ENCODE data around the gene EIF4G3. TPM values are rescaled to one million over a fixed set of nuclear protein-coding genes. Genes with fewer than 3 reads are reported as not detected.

EIF4G3 gene
- total RNA-seq, 4 donors from 2014 or later, result 28.3 to 55.5 (median 35.5) TPM

GRCh38 chr1:21118167-21118566 lies 58.5 kb downstream of the EIF4G3 start:
- Histone ChIP-seq H3K27ac (no peak overlapping the region), H3K36me3 (peaks cover 0 to 7% (median 0%) of the 10 kb centered on the region in 3 donors), H3K27me3 (no peaks in the 10 kb centered on the region), H3K4me3 (no peak overlapping the region), H3K4me1 (peaks cover 0 to 18% (median 0%) of the 10 kb centered on the region in 3 donors), H3K9me3 (no peaks in the 10 kb centered on the region)
- intact Hi-C loops (cut with DNase I), result no loop called here
- no peak for DNase-seq
- TF ChIP-seq POLR2A (IDR thresholded peaks at IDR 0.05), result no peak
- TF ChIP-seq CTCF (IDR thresholded peaks at IDR 0.05), result no peak
- WGBS, 2 donors, result 88 to 93% methylated on average over 5 to 6 of the region's 6 CpGs

- no peaks in the 10 kb centered on the region for H3K27me3 ChIP-seq
- 54 to 91% methylated on average over 2 of the region's 2 CpGs for WGBS, 2 donors
- H3K36me3 ChIP-seq, result peaks cover 0 to 2% (median 0%) of the 10 kb centered on the region in 3 donors
- H3K9me3 ChIP-seq, result no peaks in the 10 kb centered on the region
- TF ChIP-seq CTCF (IDR thresholded peaks at IDR 0.05) (no peak), POLR2A (IDR thresholded peaks at IDR 0.05) (no peak)
- no peak overlapping the region for H3K4me3 ChIP-seq
- peaks cover 0 to 15% (median 0%) of the 10 kb centered on the region in 3 donors for H3K4me1 ChIP-seq
- no peak for DNase-seq
- intact Hi-C loops (cut with DNase I), result no loop called here
- no peak overlapping the region for H3K27ac ChIP-seq
Observed at GRCh38 chr1:21117597-21118001, 59.1 kb downstream of the EIF4G3 start.

GRCh38 chr1:21117159-21117558 lies 59.5 kb downstream of the EIF4G3 start:
- H3K36me3 ChIP-seq, result no peaks in the 10 kb centered on the region
- no peak for DNase-seq
- TF ChIP-seq POLR2A (IDR thresholded peaks at IDR 0.05), result no peak
- no peaks in the 10 kb centered on the region for H3K9me3 ChIP-seq
- 82 to 86% methylated on average over 1 of the region's 1 CpG for WGBS, 2 donors
- intact Hi-C loops (cut with DNase I), result no loop called here
- H3K4me1 ChIP-seq, result peaks cover 0 to 10% (median 0%) of the 10 kb centered on the region in 3 donors
- no peaks in the 10 kb centered on the region for H3K27me3 ChIP-seq
- H3K4me3 ChIP-seq, result no peak overlapping the region
- H3K27ac ChIP-seq, result no peak overlapping the region

- WGBS, 2 donors, result 66 to 77% methylated on average over 2 of the region's 2 CpGs
- H3K36me3 ChIP-seq, result no peaks in the 10 kb centered on the region
- no peaks in the 10 kb centered on the region for H3K27me3 ChIP-seq
- intact Hi-C loops (cut with DNase I), result no loop called here
- H3K9me3 ChIP-seq, result no peaks in the 10 kb centered on the region
- H3K27ac ChIP-seq, result no peak overlapping the region
- DNase-seq, result no peak
- H3K4me1 ChIP-seq, result peaks cover 0 to 10% (median 0%) of the 10 kb centered on the region in 3 donors
- no peak overlapping the region for H3K4me3 ChIP-seq
- no peak for TF ChIP-seq CTCF (IDR thresholded peaks at IDR 0.05)
- no peak for TF ChIP-seq POLR2A (IDR thresholded peaks at IDR 0.05)
Observed at GRCh38 chr1:21115098-21115760, 61.5 kb downstream of the EIF4G3 start.

- no peak overlapping the region for H3K4me3 ChIP-seq
- no peaks in the 10 kb centered on the region for H3K27me3 ChIP-seq
- H3K27ac ChIP-seq, result no peak overlapping the region
- intact Hi-C loops (cut with DNase I), result no loop called here
- no peaks in the 10 kb centered on the region for H3K9me3 ChIP-seq
- no peak for DNase-seq
- peaks cover 0 to 10% (median 0%) of the 10 kb centered on the region in 3 donors for H3K4me1 ChIP-seq
- WGBS, 2 donors, result 78 to 83% methylated on average over 4 of the region's 4 CpGs
- TF ChIP-seq CTCF (IDR thresholded peaks at IDR 0.05) (no peak), POLR2A (IDR thresholded peaks at IDR 0.05) (no peak)
- peaks cover 0 to under 1% (median 0%) of the 10 kb centered on the region in 3 donors for H3K36me3 ChIP-seq
Observed at GRCh38 chr1:21114431-21114830, 62.3 kb downstream of the EIF4G3 start.

All from esophagus squamous epithelium (tissue), 5 donors.